Neural cell (in vitro differentiated cells): ENCODE measurements around the gene UMOD. TPM values are rescaled to one million over a fixed set of nuclear protein-coding genes. Genes with fewer than 3 reads are reported as not detected.

Experiments used
- H2AFZ ChIP-seq: fragments of 200-600, 300-800 bp; sonication (generic), shearing (Covaris generic); 2 replicates; pipeline ENCODE4 v1.6.0; 2014; ENCODE audit warnings: low read depth, mild to moderate bottlenecking, antibody characterized with exemption, low read length, moderate library complexity
- H3F3A ChIP-seq: fragments of 200-600 bp; shearing (Covaris generic); 2 replicates; pipeline ENCODE4 v1.6.1; 2016; ENCODE audit warnings: mild to moderate bottlenecking, moderate library complexity, mixed read lengths, antibody characterized with exemption, low read length; ENCODE audit not compliant: insufficient read depth, poor library complexity, severe bottlenecking
- H3K27ac ChIP-seq: fragments of 200-600, 300-800 bp; sonication (generic), shearing (Covaris generic); 2 replicates; pipeline ENCODE4 v1.5.1; 2014; ENCODE audit warnings: mild to moderate bottlenecking, low read length, moderate library complexity
- H3K27me3 ChIP-seq: fragments of 300-800, 200-600 bp; sonication (generic), shearing (Covaris generic); 2 replicates; pipeline ENCODE4 v1.6.0; 2014; ENCODE audit warnings: mild to moderate bottlenecking, low read depth, low read length, moderate library complexity; ENCODE audit not compliant: insufficient read depth
- H3K36me3 ChIP-seq: fragments of 300-800, 200-600 bp; sonication (generic), shearing (Covaris generic); 2 replicates; pipeline ENCODE4 v1.5.1; 2014; ENCODE audit warnings: mild to moderate bottlenecking, antibody characterized with exemption, low read length, moderate library complexity; ENCODE audit not compliant: insufficient read depth
- H3K4me2 ChIP-seq: fragments of 300-800, 200-600 bp; sonication (generic), shearing (Covaris generic); 2 replicates; pipeline ENCODE4 v1.6.0; 2014; ENCODE audit warnings: mild to moderate bottlenecking, low read length
- H3K4me3 ChIP-seq: fragments of 300-800, 200-600 bp; sonication (generic), shearing (Covaris generic); 2 replicates; pipeline ENCODE4 v1.5.1; 2014; ENCODE audit warnings: mild to moderate bottlenecking, low read length, moderate library complexity
- H3K79me2 ChIP-seq: fragments of 200-600 bp; shearing (Covaris generic); replicated peaks from 2 replicates; pipeline ENCODE4 v1.6.0; 2014; ENCODE audit warnings: mild to moderate bottlenecking, low read length, moderate library complexity; ENCODE audit not compliant: insufficient read depth
- H3K9ac ChIP-seq: fragments of 300-800, 200-600 bp; sonication (generic), shearing (Covaris generic); 2 replicates; pipeline ENCODE4 v1.6.1; 2016; ENCODE audit warnings: mild to moderate bottlenecking, low read length, mixed read lengths
- H3K9me2 ChIP-seq: fragments of 200-600 bp; shearing (Covaris generic); 2 replicates; pipeline ENCODE4 v1.6.1; 2016; ENCODE audit warnings: mild to moderate bottlenecking, low read length, mixed read lengths; ENCODE audit not compliant: insufficient read depth
- H3K9me3 ChIP-seq: fragments of 200-600, 300-800 bp; sonication (generic), shearing (Covaris generic); 2 replicates; pipeline ENCODE4 v1.6.1; 2016; ENCODE audit warnings: mild to moderate bottlenecking, mixed run types, low read length, moderate library complexity, mixed read lengths
- H4K20me1 ChIP-seq: fragments of 200-600 bp; shearing (Covaris generic); 2 replicates; pipeline ENCODE4 v1.6.1; 2016; ENCODE audit warnings: mild to moderate bottlenecking, mixed run types; ENCODE audit not compliant: insufficient read depth
- EP300 ChIP-seq: fragments of 450-650 bp; conservative IDR thresholded peaks from 2 replicates; pipeline ENCODE4 v1.6.1; 2014; ENCODE audit warnings: antibody characterized with exemption, mild to moderate bottlenecking, moderate library complexity; ENCODE audit not compliant: poor library complexity, severe bottlenecking
- EZH2 ChIP-seq: fragments of 200-600, 300-800 bp; shearing (Covaris generic), sonication (generic); IDR thresholded peaks from 2 replicates; pipeline ENCODE4 v1.6.1; 2014; ENCODE audit warnings: antibody characterized with exemption, low read length, borderline replicate concordance, mild to moderate bottlenecking; ENCODE audit not compliant: insufficient read depth, poor library complexity, severe bottlenecking
- MXI1 ChIP-seq: fragments of 450-650 bp; conservative IDR thresholded peaks from 2 replicates; pipeline ENCODE4 v1.6.1; 2014; ENCODE audit warnings: antibody characterized with exemption, mild to moderate bottlenecking; ENCODE audit not compliant: poor library complexity, severe bottlenecking
- POLR2AphosphoS5 ChIP-seq: IDR thresholded peaks from 2 replicates; pipeline ENCODE4 v1.6.1; 2012
- RAD21 ChIP-seq: fragments of 450-650 bp; conservative IDR thresholded peaks from 2 replicates; pipeline ENCODE4 v1.6.1; 2014; ENCODE audit warnings: antibody characterized with exemption, mild to moderate bottlenecking, moderate library complexity
- SMC3 ChIP-seq: fragments of 450-650 bp; conservative IDR thresholded peaks from 2 replicates; pipeline ENCODE4 v1.6.1; 2014; ENCODE audit warnings: antibody characterized with exemption, mild to moderate bottlenecking, moderate library complexity; ENCODE audit not compliant: poor library complexity
- TAF1 ChIP-seq: IDR thresholded peaks from 2 replicates; pipeline ENCODE4 v1.6.1; 2012; ENCODE audit warnings: low read depth
- polyA plus RNA-seq: library from polyadenylated mRNA; depleted of rRNA; stranded (reverse); fragments of >200 nt; gene quantifications from 2 replicates; pipeline ENCODE4 v1.2.3, GENCODE V29; 2014
- TF ChIP-seq, protein P1 (sequence below): fragments of 450-650 bp; IDR thresholded peaks from 2 replicates; pipeline ENCODE4 v1.5.1; 2014; ENCODE audit warnings: antibody characterized with exemption, mild to moderate bottlenecking, moderate library complexity; ENCODE audit not compliant: poor library complexity, severe bottlenecking
- TF ChIP-seq, protein P2 (sequence below): IDR thresholded peaks from 2 replicates; pipeline ENCODE4 v1.6.1; 2012; ENCODE audit warnings: borderline replicate concordance

The UMOD gene
- polyA plus RNA-seq, 1 donor from 2014 or later: not detected

DNA sequence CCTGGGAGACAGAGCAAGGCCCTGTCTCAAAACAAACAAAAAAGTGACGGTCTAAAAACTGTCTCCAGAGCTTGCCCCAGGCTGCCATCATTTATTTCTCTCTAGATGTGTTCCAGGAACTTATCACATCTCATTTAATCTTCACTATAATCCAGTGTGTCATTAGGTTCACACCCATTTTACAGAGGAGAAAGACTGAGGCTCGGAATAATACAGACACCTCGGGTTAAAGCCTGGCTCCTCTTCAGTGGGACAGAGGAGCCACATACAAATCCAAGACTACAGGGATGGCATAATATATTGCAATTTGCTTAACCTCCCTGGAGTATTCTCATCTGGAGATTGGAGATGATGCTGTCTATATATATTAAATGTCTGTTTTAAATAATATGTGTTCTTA lies 46.1 kb upstream of the UMOD start:
- H3K4me3 ChIP-seq: no peak overlapping the region
- no peak overlapping the region for H2AFZ ChIP-seq
- no peaks in the 10 kb centered on the region for H4K20me1 ChIP-seq
- no peaks in the 10 kb centered on the region for H3F3A ChIP-seq
- no peak overlapping the region for H3K27ac ChIP-seq
- no peak overlapping the region for H3K4me2 ChIP-seq
- no peaks in the 10 kb centered on the region for H3K79me2 ChIP-seq
- TF ChIP-seq, protein P1, sequence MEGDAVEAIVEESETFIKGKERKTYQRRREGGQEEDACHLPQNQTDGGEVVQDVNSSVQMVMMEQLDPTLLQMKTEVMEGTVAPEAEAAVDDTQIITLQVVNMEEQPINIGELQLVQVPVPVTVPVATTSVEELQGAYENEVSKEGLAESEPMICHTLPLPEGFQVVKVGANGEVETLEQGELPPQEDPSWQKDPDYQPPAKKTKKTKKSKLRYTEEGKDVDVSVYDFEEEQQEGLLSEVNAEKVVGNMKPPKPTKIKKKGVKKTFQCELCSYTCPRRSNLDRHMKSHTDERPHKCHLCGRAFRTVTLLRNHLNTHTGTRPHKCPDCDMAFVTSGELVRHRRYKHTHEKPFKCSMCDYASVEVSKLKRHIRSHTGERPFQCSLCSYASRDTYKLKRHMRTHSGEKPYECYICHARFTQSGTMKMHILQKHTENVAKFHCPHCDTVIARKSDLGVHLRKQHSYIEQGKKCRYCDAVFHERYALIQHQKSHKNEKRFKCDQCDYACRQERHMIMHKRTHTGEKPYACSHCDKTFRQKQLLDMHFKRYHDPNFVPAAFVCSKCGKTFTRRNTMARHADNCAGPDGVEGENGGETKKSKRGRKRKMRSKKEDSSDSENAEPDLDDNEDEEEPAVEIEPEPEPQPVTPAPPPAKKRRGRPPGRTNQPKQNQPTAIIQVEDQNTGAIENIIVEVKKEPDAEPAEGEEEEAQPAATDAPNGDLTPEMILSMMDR: no peak
- TF ChIP-seq, protein P2, sequence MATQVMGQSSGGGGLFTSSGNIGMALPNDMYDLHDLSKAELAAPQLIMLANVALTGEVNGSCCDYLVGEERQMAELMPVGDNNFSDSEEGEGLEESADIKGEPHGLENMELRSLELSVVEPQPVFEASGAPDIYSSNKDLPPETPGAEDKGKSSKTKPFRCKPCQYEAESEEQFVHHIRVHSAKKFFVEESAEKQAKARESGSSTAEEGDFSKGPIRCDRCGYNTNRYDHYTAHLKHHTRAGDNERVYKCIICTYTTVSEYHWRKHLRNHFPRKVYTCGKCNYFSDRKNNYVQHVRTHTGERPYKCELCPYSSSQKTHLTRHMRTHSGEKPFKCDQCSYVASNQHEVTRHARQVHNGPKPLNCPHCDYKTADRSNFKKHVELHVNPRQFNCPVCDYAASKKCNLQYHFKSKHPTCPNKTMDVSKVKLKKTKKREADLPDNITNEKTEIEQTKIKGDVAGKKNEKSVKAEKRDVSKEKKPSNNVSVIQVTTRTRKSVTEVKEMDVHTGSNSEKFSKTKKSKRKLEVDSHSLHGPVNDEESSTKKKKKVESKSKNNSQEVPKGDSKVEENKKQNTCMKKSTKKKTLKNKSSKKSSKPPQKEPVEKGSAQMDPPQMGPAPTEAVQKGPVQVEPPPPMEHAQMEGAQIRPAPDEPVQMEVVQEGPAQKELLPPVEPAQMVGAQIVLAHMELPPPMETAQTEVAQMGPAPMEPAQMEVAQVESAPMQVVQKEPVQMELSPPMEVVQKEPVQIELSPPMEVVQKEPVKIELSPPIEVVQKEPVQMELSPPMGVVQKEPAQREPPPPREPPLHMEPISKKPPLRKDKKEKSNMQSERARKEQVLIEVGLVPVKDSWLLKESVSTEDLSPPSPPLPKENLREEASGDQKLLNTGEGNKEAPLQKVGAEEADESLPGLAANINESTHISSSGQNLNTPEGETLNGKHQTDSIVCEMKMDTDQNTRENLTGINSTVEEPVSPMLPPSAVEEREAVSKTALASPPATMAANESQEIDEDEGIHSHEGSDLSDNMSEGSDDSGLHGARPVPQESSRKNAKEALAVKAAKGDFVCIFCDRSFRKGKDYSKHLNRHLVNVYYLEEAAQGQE: no peak
- TF ChIP-seq RAD21: no peak
- no peaks in the 10 kb centered on the region for H3K27me3 ChIP-seq
- H3K36me3 ChIP-seq: no peaks in the 10 kb centered on the region
- H3K9me2 ChIP-seq: no peaks in the 10 kb centered on the region
- no peak overlapping the region for H3K9ac ChIP-seq
- no peaks in the 10 kb centered on the region for H3K9me3 ChIP-seq

- Histone ChIP-seq H3K9me3 (no peaks in the 10 kb centered on the region), H3K27me3 (no peaks in the 10 kb centered on the region), H3K27ac (no peak overlapping the region), H3K79me2 (no peaks in the 10 kb centered on the region), H3K9me2 (no peaks in the 10 kb centered on the region), H4K20me1 (no peaks in the 10 kb centered on the region), H3K4me2 (no peak overlapping the region), H2AFZ (no peak overlapping the region), H3K9ac (no peak overlapping the region), H3K36me3 (no peaks in the 10 kb centered on the region), H3F3A (no peaks in the 10 kb centered on the region), H3K4me3 (no peak overlapping the region)
- no peak for TF ChIP-seq MXI1
Measured at GRCh38 chr16:20397468-20398074, 45.1 kb upstream of the UMOD start.

DNA sequence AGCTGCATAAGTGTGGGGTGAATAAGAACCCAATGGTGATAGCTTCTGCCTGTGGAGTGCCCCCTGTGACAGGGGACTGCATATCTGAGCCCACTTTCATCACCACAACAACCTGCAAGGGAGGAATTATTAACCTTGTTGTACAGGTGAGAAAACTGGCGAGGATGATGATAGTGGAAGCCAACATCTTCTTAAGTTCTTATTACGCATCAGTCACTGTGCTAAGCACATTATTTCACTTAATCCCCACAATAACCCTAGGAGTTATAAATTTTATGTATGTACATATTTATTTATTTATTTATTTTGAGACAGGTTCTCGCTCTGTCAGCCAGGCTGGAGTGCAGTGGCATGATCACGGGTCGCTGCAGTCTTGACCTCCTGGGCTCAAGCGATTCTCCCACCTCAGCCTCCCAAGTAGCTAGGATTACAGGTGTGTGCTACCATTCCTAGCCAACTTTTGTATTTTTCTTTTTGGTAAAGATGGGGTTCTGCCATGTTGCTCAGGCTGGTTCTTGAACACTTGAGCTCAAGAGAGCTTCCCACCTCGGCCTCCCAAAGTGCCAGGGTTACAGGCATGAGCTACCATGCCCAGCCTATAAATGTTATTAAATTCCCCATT lies 44.4 kb upstream of the UMOD start:
- no peak overlapping the region for H3K9ac ChIP-seq
- H3K9me2 ChIP-seq: no peaks in the 10 kb centered on the region
- H3K36me3 ChIP-seq: no peaks in the 10 kb centered on the region
- no peak overlapping the region for H3K27ac ChIP-seq
- no peak overlapping the region for H2AFZ ChIP-seq
- H3F3A ChIP-seq: no peaks in the 10 kb centered on the region
- no peak overlapping the region for H3K4me2 ChIP-seq
- no peaks in the 10 kb centered on the region for H3K9me3 ChIP-seq
- H3K27me3 ChIP-seq: no peaks in the 10 kb centered on the region
- no peaks in the 10 kb centered on the region for H3K79me2 ChIP-seq
- no peak for TF ChIP-seq EP300
- TF ChIP-seq POLR2AphosphoS5: no peak
- TF ChIP-seq, protein P2: no peak
- TF ChIP-seq EZH2: no peak
- no peak for TF ChIP-seq TAF1
- no peak for TF ChIP-seq SMC3
- TF ChIP-seq, protein P1: no peak
- TF ChIP-seq RAD21: no peak
- no peak for TF ChIP-seq MXI1
- no peaks in the 10 kb centered on the region for H4K20me1 ChIP-seq
- no peak overlapping the region for H3K4me3 ChIP-seq
